HepG2 (cell line): ENCODE results near the gene SH2D3A. TPM values are rescaled to one million over a fixed set of nuclear protein-coding genes. Genes with fewer than 3 reads are reported as not detected.
A peak's percentile ranks its signal among the peaks of the same experiment; 100 is the strongest.

ENCODE experiments used
- AGO2 ChIP-seq: fragments of 200-400 bp; formaldehyde crosslinking; optimal IDR thresholded peaks from 2 replicates; pipeline ENCODE3; 2017; ENCODE audit warnings: mild to moderate bottlenecking, low read depth, low read length, moderate library complexity
- CSRNP1 ChIP-seq: sonication (generic); formaldehyde crosslinking; IDR thresholded peaks from 2 replicates; pipeline ENCODE4 v1.8.1; 2023; ENCODE audit warnings: mild to moderate bottlenecking, missing genetic modification reagents
- DNMT1 ChIP-seq: sonication (generic); formaldehyde crosslinking; IDR thresholded peaks from 2 replicates; pipeline ENCODE4 v1.5.1; 2020; ENCODE audit warnings: mild to moderate bottlenecking, missing genetic modification reagents
- FOXK1 ChIP-seq: sonication (generic); formaldehyde crosslinking; IDR thresholded peaks from 2 replicates; pipeline ENCODE4 v1.4.0; 2020; ENCODE audit warnings: low read depth, missing genetic modification reagents, borderline replicate concordance
- HDAC2 ChIP-seq: sonication (generic); formaldehyde crosslinking; IDR thresholded peaks from 2 replicates; pipeline ENCODE4 v1.4.0; 2020; ENCODE audit warnings: missing genetic modification reagents
- MED1 ChIP-seq: sonication (generic); formaldehyde crosslinking; IDR thresholded peaks from 2 replicates; pipeline ENCODE4 v1.4.0; 2020; ENCODE audit warnings: missing genetic modification reagents
- MLLT10 ChIP-seq: sonication (generic); formaldehyde crosslinking; IDR thresholded peaks from 2 replicates; pipeline ENCODE4 v1.4.0; 2020; ENCODE audit warnings: missing genetic modification reagents
- NR2F6 ChIP-seq, 2 experiments: IDR thresholded peaks; 2 replicates each; pipeline ENCODE4 v1.6.1; 2016; ENCODE audit warnings: antibody characterized with exemption in 1 of 2, mild to moderate bottlenecking in 1 of 2
- POLR2A ChIP-seq, 2 experiments: IDR thresholded peaks; 2 replicates each; pipeline ENCODE4 v1.6.1; 2011; ENCODE audit warnings: low read depth in 2 of 2, low read length in 2 of 2, mild to moderate bottlenecking in 1 of 2, moderate library complexity in 1 of 2; ENCODE audit not compliant: insufficient read depth in 1 of 2
- SNAI1 ChIP-seq: sonication (generic); formaldehyde crosslinking; IDR thresholded peaks from 2 replicates; pipeline ENCODE4 v1.5.0; 2020; ENCODE audit warnings: mild to moderate bottlenecking, missing genetic modification reagents, borderline replicate concordance
- ZBTB7A ChIP-seq: sonication (generic); formaldehyde crosslinking; IDR thresholded peaks from 2 replicates; pipeline ENCODE4 v1.8.0; 2022; ENCODE audit warnings: mild to moderate bottlenecking, missing genetic modification reagents
- ZFX ChIP-seq: sonication (generic); formaldehyde crosslinking; IDR thresholded peaks from 2 replicates; pipeline ENCODE4 v1.4.0; 2020; ENCODE audit warnings: mild to moderate bottlenecking, low read depth, missing genetic modification reagents, moderate library complexity
- ZMYM2 ChIP-seq: sonication (generic); formaldehyde crosslinking; IDR thresholded peaks from 2 replicates; pipeline ENCODE4 v1.8.0; 2022; ENCODE audit warnings: mild to moderate bottlenecking, missing genetic modification reagents
- ZMYM3 ChIP-seq: sonication (generic); formaldehyde crosslinking; IDR thresholded peaks from 2 replicates; pipeline ENCODE4 v1.5.1; 2020; ENCODE audit warnings: mild to moderate bottlenecking, missing genetic modification reagents
- ZMYM4 ChIP-seq: sonication (generic); formaldehyde crosslinking; IDR thresholded peaks from 2 replicates; pipeline ENCODE4 v1.8.1; 2023; ENCODE audit warnings: mild to moderate bottlenecking, missing genetic modification reagents
- ZNF180 ChIP-seq: sonication (generic); formaldehyde crosslinking; IDR thresholded peaks from 2 replicates; pipeline ENCODE4 v1.4.0; 2020; ENCODE audit warnings: low read depth, missing genetic modification reagents, borderline replicate concordance
- ZNF280B ChIP-seq: sonication (generic); formaldehyde crosslinking; IDR thresholded peaks from 2 replicates; pipeline ENCODE4 v1.5.0; 2020; ENCODE audit warnings: missing genetic modification reagents, mild to moderate bottlenecking, borderline replicate concordance
- ZNF616 ChIP-seq: sonication (generic); formaldehyde crosslinking; IDR thresholded peaks from 2 replicates; pipeline ENCODE4 v1.5.0; 2020; ENCODE audit warnings: low read depth, mild to moderate bottlenecking, missing genetic modification reagents
- polyA plus RNA-seq, 8 experiments: library from polyadenylated mRNA; depleted of rRNA in 3 of 8; stranded (reverse) in 7 of 8; unstranded in 1 of 8; fragments of >200 nt; fragmentation: Illumina TruSeq in 4 of 8; extraction: Trizol in 4 of 8; gene quantifications; 2 replicates each; pipeline versions ENCODE4 v1.2.1 to v1.2.3, GENCODE V29; 2011 to 2016; ENCODE audit warnings: low read depth in 4 of 8, missing spikeins in 1 of 8, mixed read lengths in 1 of 8; ENCODE audit not compliant: insufficient read depth in 1 of 8
- total RNA-seq, 5 experiments: library from RNA; depleted of rRNA; stranded (reverse); fragments of >200 nt; fragmentation: Illumina TruSeq; extraction: Trizol; gene quantifications; 2 replicates each; pipeline ENCODE4 v1.2.3, GENCODE V29; 2016; ENCODE audit warnings: low read depth in 1 of 5
- TF ChIP-seq, protein P1 (sequence below): sonication (generic); formaldehyde crosslinking; IDR thresholded peaks from 2 replicates; pipeline ENCODE4 v1.5.0; 2020; ENCODE audit warnings: missing genetic modification reagents, mild to moderate bottlenecking, borderline replicate concordance
- TF ChIP-seq, protein P2 (sequence below): sonication (generic); formaldehyde crosslinking; IDR thresholded peaks from 2 replicates; pipeline ENCODE4 v1.4.0; 2020; ENCODE audit warnings: missing genetic modification reagents
- TF ChIP-seq, protein P3 (sequence below): sonication (generic); formaldehyde crosslinking; IDR thresholded peaks from 2 replicates; pipeline ENCODE4 v1.4.0; 2020; ENCODE audit warnings: missing genetic modification reagents, borderline replicate concordance

The SH2D3A gene
- total and polyA plus RNA-seq, 2 of the 13 experiments (the other 11 are each of a cell fraction or from before 2014, with no cell fraction given), result 1.0 to 2.2 TPM

DNA sequence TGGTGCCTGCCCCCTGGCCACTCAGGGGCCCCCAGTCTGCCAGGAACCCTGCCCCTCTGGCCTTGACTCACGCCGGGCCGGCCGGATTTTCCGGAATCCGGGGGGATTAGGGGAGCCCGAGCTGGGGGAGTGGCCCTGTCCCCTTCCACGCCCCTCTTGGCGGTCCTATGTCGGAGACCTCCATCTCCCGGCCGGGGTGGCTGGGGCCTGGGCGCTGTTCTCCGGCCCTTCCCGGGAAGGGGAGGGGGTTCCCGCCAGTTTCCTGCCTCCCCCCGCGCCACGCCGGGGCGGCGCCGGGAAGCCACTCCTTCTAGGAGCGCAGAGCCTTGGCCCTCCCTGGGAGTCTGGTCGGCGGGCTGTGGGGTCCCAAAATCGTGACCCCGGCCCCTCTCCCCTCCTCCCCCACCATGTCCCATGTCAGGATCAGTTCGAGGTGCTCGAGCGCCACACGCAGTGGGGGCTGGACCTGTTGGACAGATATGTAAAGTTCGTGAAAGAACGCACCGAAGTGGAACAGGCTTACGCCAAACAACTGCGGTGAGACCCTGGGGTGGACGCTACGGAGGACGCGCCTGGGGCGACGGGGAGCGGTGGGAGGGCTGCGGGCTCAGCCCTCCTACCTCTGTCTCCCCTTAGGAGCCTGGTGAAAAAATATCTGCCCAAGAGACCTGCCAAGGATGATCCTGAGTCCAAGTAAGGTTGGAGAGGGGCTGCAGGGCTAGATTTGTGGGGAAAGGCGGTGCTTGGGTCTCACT, 26.5 kb downstream of the SH2D3A start (continued):
- TF ChIP-seq, protein P1, sequence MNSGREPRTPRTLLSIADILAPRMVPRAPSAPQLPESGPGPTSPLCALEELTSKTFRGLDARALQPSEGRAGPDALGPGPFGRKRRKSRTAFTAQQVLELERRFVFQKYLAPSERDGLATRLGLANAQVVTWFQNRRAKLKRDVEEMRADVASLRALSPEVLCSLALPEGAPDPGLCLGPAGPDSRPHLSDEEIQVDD (CRISPR knock-in tag), result no peak
- TF ChIP-seq, protein P2, sequence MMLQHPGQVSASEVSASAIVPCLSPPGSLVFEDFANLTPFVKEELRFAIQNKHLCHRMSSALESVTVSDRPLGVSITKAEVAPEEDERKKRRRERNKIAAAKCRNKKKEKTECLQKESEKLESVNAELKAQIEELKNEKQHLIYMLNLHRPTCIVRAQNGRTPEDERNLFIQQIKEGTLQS (CRISPR knock-in tag), result 0 out of 2 replicates have a peak, but pooled peaks have one; percentile 22
- TF ChIP-seq ZBTB7A (no peak), CSRNP1 (CRISPR knock-in tag) (peak; percentile 19; the same call in 1 of the 2 replicates), FOXK1 (CRISPR knock-in tag) (no peak), ZFX (peak; percentile 23; the same call in 1 of the 2 replicates), DNMT1 (CRISPR knock-in tag) (no peak), MLLT10 (CRISPR knock-in tag) (no peak), HDAC2 (no peak), ZNF616 (CRISPR knock-in tag) (no peak), MED1 (CRISPR knock-in tag) (0 out of 2 replicates have a peak, but pooled peaks have one; percentile 47), ZMYM4 (CRISPR knock-in tag) (no peak), POLR2A (IDR thresholded peaks at IDR 0.05; ENCODE audit: insufficient read depth in 1 of 2, low read depth in 2 of 2, low read length in 2 of 2) (no peak), ZMYM2 (CRISPR knock-in tag) (no peak), AGO2 (peak; percentile 19), ZNF280B (CRISPR knock-in tag) (no peak), ZNF180 (no peak), ZMYM3 (CRISPR knock-in tag) (0 out of 2 replicates have a peak, but pooled peaks have one; percentile 26), SNAI1 (no peak), NR2F6 (IDR thresholded peaks at IDR 0.05) (peak; percentile 36; the same call in 1 of the 2 replicates), NR2F6 (CRISPR knock-in tag; IDR thresholded peaks at IDR 0.05) (peak; percentile 75)
- TF ChIP-seq, protein P3, sequence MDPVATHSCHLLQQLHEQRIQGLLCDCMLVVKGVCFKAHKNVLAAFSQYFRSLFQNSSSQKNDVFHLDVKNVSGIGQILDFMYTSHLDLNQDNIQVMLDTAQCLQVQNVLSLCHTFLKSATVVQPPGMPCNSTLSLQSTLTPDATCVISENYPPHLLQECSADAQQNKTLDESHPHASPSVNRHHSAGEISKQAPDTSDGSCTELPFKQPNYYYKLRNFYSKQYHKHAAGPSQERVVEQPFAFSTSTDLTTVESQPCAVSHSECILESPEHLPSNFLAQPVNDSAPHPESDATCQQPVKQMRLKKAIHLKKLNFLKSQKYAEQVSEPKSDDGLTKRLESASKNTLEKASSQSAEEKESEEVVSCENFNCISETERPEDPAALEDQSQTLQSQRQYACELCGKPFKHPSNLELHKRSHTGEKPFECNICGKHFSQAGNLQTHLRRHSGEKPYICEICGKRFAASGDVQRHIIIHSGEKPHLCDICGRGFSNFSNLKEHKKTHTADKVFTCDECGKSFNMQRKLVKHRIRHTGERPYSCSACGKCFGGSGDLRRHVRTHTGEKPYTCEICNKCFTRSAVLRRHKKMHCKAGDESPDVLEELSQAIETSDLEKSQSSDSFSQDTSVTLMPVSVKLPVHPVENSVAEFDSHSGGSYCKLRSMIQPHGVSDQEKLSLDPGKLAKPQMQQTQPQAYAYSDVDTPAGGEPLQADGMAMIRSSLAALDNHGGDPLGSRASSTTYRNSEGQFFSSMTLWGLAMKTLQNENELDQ (CRISPR knock-in tag), result no peak
